Adipose tissue (tissue), 3 donors: ENCODE results near the gene CSAD. TPM values are rescaled to one million over a fixed set of nuclear protein-coding genes. Genes with fewer than 3 reads are reported as not detected.

Source experiments
- H3K27ac ChIP-seq: one replicate; pipeline ENCODE4 v1.5.1; 2013; ENCODE audit warnings: low read depth, low read length
- WGBS, 3 donors: extraction: QIAGEN DNeasy Blood & Tissue Kit; methylation state at CpG; one replicate each; pipeline ENCODE4 v1.1.7; 2013; 5-methylcytosine and 5-hydroxymethylcytosine counted together
- polyA plus RNA-seq, 3 donors: library from polyadenylated mRNA; stranded (reverse); fragments of 200-250 nt; gene quantifications; one replicate each; pipeline ENCODE4 v1.2.3, GENCODE V29; 2013
- donor health status: healthy with polysubstance abuse.
- donor health status: Bipolar disorder and iron deficiency.
- donor health status: healthy.

CSAD gene, protein sequence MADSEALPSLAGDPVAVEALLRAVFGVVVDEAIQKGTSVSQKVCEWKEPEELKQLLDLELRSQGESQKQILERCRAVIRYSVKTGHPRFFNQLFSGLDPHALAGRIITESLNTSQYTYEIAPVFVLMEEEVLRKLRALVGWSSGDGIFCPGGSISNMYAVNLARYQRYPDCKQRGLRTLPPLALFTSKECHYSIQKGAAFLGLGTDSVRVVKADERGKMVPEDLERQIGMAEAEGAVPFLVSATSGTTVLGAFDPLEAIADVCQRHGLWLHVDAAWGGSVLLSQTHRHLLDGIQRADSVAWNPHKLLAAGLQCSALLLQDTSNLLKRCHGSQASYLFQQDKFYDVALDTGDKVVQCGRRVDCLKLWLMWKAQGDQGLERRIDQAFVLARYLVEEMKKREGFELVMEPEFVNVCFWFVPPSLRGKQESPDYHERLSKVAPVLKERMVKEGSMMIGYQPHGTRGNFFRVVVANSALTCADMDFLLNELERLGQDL
- polyA plus RNA-seq = 100 to 1,000 TPM in 1 of 3 donors, 10 to 100 TPM in 2; 36.3 to 167 (median 91.0) TPM

- 0 to 1% (median 0%) methylated on average over 64 to 70 of the region's 70 CpGs for WGBS, 3 donors
- peak within 1 kb of the TSS; percentile 72 for H3K27ac ChIP-seq
Observed at GRCh38 chr12:53180220-53180930, at the start of gene CSAD, which contains the start of gene ZNF740. CSAD (minus strand) TSS chr12:53180925; CDS start chr12:53173470, 7,455 bp downstream. ZNF740 (plus strand) TSS chr12:53180722; CDS start chr12:53181984, 1,262 bp downstream.

GRCh38 chr12:53230108-53230845 is 49.6 kb upstream of the CSAD start:
- WGBS, 3 donors = 70 to 83% (median 71%) methylated on average over 8 to 10 of the region's 10 CpGs

GRCh38 chr12:53229454-53229853 is 48.7 kb upstream of the CSAD start:
- H3K27ac ChIP-seq = no peak overlapping the region
- WGBS, 3 donors = 89 to 91% (median 90%) methylated on average over 2 of the region's 2 CpGs

More at GRCh38 chr12:53230108-53230845, 49.6 kb upstream of the CSAD start:
- H3K27ac ChIP-seq = no peak overlapping the region

- 70 to 95% (median 82%) methylated on average over 1 of the region's 1 CpG for WGBS, 3 donors
- H3K27ac ChIP-seq = no peak overlapping the region
Observed at GRCh38 chr12:53227836-53228235, 47.1 kb upstream of the CSAD start.

DNA sequence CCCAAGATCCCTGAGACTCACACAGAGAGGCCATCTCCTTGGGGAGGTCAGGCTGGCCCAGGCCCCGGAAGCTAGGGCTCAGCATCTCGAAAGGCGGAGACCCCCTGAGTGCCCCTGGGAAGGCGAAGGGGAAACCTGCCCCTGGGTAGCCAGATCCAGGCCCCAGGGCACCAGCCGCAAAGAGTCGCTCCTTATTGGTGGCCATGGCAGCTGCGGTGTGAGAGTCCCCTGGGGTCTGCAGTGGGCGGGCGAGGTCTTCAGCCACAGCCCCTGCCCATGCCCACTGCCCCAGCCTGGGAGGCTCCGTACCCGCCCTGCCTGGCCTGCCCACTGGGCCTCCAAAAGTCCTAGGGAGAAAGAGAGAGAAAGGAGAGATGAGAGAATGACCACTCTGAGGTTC is 46.6 kb upstream of the CSAD start:
- no peak overlapping the region for H3K27ac ChIP-seq
- WGBS, 3 donors = 91 to 96% (median 95%) methylated on average over 11 of the region's 11 CpGs

DNA sequence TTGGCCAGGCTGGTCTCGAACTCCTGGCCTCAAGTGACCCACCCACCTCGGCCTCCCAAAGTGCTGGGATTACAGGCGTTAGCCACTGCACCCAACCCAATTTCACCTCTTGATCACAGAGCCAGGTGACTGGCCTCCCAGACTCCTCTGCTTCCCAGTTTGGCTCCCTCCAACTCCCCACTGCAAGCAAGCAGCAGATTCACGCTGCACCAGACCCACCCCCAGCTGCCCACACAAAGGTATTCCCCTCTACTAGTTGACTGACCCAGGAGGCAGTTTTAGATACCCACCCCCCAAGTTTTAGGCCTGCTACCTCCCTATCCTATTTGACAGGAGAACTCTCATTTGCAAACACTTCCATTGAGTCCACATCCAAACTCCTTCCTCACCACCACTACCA is 46.1 kb upstream of the CSAD start:
- no peak overlapping the region for H3K27ac ChIP-seq
- 91 to 98% (median 94%) methylated on average over 4 of the region's 4 CpGs for WGBS, 3 donors

DNA sequence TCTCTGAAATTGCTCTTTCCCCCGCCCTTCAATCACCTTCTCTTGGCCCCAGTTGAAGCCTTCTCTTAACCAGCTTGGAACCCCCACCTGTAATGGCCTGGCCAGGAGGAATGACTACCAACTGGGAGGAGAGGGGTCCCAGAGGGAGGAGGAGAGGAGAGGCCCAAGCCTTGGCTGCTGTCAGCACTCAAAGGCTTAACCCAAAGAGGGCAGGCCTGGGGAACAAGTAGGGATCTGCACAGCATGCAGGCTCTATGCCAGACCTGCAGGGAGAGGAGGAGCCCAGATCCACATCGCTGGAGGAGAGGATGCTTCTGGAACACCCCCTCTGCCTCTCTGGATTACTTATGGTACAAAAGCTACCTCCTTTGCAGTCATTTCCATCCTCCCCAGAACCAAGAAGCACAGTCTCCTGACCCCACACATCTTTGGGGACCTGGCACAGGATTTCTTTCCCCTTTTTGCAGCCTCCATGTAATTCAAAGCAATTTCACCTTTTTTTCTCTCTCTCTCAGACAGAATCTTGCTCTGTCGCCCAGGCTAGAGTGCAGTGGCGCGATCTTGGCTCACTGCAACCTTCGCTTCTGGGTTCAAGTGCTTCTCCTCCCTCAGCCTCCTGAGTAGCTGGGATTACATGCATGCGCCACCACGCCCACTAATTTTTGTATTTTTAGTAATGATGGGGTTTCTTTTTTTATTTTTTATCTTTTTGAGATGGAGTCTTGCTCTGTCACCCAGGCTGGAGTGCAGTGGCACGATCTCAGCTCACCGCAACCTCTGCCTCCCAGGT is 45.1 kb upstream of the CSAD start:
- 89 to 93% (median 91%) methylated on average over 10 of the region's 10 CpGs for WGBS, 3 donors

DNA sequence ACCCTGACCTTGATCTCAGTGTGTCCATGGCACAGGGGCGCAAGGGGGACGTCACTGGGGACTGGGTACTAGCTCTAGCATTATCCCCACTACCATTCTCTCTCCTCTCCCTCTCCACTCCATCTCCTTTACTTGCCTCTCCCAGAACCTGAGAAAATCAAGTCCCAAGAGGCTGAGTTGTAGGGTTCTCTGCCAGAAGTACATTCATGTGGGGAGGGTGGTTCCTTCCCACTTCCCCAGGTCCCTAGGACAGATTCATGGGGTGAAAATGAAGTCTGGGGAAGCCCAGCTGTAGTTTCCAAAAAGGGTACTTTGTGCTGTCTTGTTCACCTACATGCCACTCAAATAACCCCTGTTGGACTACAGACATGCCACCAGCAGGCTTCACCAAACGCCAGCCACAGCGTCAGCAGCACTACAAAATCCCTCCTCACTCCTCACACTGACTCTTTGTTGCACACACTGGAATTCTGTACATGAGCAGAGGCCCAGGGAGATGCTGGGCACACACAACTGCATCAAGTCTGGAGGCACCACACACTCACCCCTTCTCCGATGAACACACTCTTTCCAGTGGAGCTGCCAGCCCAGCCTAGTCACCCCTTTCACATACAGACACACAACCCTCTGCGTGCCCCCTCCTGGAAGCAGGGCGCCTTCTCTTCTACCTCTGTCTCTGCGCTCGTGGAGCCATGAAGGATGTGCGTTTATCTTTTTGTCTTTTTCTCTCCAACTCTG is 44.3 kb upstream of the CSAD start:
- WGBS, 3 donors = 80 to 89% (median 84%) methylated on average over 10 of the region's 10 CpGs

More for the DNA sequence above, 45.1 kb upstream of the CSAD start:
- H3K27ac ChIP-seq = no peak overlapping the region

DNA sequence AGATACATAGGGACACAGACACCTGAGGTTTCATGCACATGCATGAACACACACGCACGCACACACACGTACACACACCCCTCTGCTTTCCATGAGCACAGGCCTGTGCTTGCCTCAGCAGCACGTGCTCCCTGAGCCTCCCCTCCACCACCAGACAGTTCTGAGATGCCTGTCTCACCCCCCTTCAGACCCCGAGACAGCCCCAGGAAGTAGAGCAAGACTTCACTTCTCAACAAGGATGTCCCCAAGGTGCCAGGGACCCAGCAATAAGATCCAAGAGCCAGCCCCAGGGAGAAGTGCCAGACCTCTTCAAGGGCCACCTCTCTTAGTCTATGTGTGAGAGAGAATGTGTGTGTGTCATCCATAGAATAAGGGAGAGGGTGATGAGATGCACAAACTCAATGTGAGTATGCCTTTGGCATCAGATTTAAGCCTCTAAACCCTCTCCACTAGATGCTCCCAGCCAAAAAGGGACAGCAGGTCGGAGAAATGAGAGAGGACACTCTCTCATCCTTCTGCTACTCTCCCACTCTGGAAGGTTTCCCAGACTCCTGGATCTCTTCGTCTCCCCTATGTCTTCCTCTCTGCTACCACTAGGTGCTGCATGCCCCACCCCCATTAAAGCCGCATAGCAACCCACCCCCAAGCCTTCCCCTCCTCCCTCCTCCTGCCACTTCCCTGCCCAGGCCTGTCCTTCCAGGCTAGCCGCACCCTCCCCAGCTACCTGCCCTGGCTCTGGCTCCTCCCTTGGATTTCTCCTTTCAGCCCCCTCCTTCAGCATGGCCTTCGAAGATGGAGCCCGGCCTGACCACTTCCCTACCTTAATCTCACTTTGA is 43.6 kb upstream of the CSAD start:
- peak overlapping the region; percentile 68 for H3K27ac ChIP-seq
- 68 to 74% (median 68%) methylated on average over 11 of the region's 11 CpGs for WGBS, 3 donors

More for the DNA sequence above, 44.3 kb upstream of the CSAD start:
- no peak overlapping the region for H3K27ac ChIP-seq

GRCh38 chr12:53223389-53224060 is 42.8 kb upstream of the CSAD start:
- WGBS, 3 donors = 12 to 34% (median 13%) methylated on average over 12 to 16 of the region's 16 CpGs
- peak overlapping the region; percentile 68 for H3K27ac ChIP-seq

DNA sequence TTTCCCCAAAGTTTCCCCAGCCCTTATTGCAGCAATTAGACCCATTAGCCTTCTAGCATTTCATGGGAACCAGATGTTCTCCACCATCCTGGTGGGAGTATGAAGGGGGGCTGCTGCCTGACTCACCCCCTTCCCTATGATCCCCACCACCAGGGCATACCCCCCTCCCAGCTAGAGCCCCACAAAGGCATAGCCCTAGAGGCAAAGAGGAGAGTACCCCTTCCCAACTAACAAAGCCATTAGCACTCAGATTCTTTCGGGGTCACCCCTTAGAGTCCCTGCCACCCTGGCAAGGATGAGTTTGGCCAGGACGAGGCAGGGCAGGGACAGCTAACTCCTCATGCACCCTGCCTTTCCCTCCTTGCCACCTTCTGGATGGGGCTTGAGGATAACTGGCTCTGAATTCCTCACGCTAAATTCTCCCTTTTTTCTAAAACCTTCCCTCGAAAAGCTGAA is 42.1 kb upstream of the CSAD start:
- 63 to 73% (median 63%) methylated on average over 4 of the region's 4 CpGs for WGBS, 3 donors
- peak overlapping the region; percentile 24 for H3K27ac ChIP-seq

- H3K27ac ChIP-seq = peak overlapping the region; percentile 59
- WGBS, 3 donors = 38 to 61% (median 38%) methylated on average over 5 of the region's 5 CpGs
Observed at GRCh38 chr12:53222170-53222721, 41.5 kb upstream of the CSAD start.

DNA sequence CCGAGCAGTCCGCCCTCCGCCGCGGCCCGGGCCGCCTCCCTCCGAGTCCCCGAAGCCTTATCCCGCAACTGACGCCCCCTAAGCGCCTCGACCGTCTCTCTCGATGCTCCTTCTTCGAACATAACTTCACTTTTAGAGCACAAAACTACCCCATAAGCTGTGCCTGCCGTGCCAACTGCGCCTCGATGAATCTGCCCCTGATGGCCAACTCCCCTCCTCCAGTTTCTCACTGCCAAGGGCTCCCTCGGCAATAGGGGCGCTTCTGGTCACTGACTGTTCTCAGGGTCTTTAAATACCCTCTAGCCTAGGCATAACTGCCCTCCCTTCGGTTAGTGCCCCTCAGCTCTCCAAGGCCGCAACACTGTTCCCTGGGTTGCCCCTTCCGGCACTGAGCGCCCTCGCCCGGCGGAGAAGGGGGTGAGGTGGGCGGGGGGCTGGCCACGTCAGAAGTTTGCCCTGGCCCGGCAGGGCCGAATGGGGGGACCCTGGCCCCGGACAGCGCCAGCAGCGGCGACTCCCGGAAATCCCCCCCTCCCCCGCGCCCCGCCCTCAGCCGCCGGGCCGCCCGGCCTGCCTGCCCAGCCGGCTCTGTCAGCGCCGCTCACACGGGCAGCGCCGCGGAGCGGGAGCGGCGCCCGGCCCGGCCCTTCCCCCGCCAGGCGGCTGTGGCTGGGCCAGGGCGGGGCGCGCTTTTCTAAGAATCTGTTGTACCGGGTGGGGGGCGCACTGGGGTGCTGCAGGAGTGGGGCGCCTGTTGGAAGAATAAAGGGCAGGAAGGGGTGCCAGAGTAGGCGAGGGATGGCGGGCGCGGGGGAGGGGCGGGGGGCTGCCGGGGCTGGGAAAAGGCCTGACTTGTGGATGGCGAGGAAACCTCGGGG is 40.7 kb upstream of the CSAD start:
- H3K27ac ChIP-seq = peak overlapping the region; percentile 90
- 1% methylated on average over 56 to 72 of the region's 72 CpGs for WGBS, 3 donors

GRCh38 chr12:53220694-53221202 is 40.0 kb upstream of the CSAD start:
- WGBS, 3 donors = 0% methylated on average over 40 to 42 of the region's 42 CpGs

More at GRCh38 chr12:53220694-53221202, 40.0 kb upstream of the CSAD start:
- peak overlapping the region; percentile 90 for H3K27ac ChIP-seq
